ENCODE measurements around the gene SLC35E3.
A peak's percentile ranks its signal among the peaks of the same experiment; 100 is the strongest.

The SLC35E3 gene

GRCh38 chr12:68771223-68771925 is 25.4 kb downstream of the SLC35E3 start:
- DNase-seq (ENCODE audit: low spot score), result no peak

- no peak for DNase-seq (ENCODE audit: low spot score)
These were observed 26.7 kb downstream of the SLC35E3 start for GRCh38 chr12:68772714-68773113.

DNA sequence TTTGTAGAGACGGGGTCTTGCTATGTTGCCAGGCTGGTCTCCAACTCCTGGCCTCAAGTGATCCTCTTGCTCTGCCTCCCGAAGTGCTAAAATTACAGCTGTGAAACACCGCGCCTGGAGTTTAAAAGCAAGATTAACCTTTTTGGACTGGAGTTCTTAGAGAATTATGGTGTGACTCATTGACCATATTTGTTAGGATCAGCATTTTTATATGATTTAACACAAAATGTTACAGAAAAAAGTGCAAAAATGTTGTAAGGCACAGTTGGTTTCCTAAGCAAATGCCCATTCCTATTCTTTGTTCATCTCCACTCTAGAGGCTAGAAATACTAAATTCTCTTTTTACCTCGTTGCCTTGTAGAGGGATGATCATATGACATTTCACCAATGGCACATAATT is 27.6 kb downstream of the SLC35E3 start:
- DNase-seq (ENCODE audit: low spot score), result no peak

- no peak for DNase-seq (ENCODE audit: low spot score)
These were observed 29.2 kb downstream of the SLC35E3 start for GRCh38 chr12:68775121-68775630.

GRCh38 chr12:68776976-68777610 is 31.1 kb downstream of the SLC35E3 start:
- no peak for DNase-seq (ENCODE audit: low spot score)

GRCh38 chr12:68779280-68779679 is 33.3 kb downstream of the SLC35E3 start:
- DNase-seq (ENCODE audit: low spot score), result no peak

DNA sequence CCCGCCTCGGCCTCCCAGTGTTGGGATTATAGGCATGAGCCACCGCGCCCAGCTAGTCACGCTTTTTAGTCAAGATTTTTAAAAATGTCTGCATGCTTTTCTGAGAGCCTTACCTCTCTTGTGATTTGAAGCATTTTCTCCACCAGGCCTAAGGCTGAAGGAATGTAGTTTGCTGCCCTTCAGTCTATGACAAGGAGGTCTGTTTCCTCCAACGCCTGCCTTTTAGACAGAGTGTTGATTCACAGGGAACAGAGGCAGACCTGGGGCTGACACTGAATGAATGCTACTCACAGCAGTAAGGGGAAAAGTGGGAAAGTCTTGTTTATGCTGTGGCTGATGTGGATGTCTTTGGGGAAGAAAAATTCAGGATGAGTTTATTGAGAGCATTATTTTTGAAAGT is 34.8 kb downstream of the SLC35E3 start:
- no peak for DNase-seq (ENCODE audit: low spot score)

DNA sequence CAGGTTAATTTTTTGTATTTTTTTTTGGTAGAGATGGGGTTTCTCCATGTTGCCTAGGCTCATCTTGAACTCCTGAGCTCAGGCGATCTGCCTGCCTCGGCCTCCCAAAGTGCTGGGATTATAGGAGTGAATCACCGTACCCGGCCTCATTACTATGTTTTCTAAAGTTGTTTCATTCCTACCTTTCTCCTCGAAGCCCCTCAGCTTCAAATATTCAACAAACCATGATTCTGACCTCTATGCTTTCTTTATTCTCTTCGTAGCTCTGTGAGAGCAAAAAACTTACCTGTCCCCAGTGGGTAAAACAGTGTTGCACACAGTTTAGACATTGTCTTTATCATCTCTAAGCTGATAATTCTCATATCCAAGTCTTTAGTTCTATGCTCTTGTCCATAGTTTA is 35.8 kb downstream of the SLC35E3 start:
- no peak for DNase-seq (ENCODE audit: low spot score)

- no peak for DNase-seq (ENCODE audit: low spot score)
These were observed 38.0 kb downstream of the SLC35E3 start for GRCh38 chr12:68784015-68784414.

DNA sequence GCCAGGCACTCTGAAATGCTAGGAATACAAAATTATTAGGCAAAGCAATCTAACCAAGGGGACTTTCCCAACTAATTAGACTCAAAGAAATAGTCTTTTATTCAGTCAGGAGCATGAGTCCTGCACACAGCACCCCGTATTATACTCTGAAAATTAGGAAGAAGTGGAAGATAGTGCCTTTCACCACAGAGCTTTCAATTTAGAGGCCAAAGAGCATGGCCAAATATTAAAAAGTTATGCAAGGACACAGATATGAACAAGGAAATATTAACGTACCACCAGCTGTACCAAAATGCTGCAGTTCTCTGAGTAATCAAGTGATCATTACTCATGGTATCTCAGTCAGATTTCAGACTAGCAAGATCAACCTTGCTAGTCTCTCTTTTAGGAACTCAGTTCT is 39.4 kb downstream of the SLC35E3 start:
- no peak for DNase-seq (ENCODE audit: low spot score)

DNA sequence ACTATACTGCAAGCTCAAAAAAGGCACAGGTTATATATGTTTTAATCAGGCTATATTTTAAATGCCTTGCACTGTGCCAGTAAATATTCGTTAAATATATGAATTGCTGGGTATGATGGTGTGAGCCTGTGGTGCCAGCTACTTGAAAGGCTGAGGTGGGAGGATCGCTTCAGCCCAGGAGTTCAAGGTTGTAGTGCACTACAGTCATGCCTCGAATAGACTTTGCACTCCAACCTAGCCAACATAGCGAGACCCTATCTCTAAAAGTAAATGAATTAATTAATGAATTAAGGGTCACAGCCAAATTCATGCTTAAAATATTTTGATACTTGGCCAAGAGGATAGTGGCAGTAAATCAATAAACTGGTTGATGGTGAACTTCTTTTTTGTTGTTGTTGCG is 39.8 kb downstream of the SLC35E3 start:
- no peak for DNase-seq (ENCODE audit: low spot score)

DNA sequence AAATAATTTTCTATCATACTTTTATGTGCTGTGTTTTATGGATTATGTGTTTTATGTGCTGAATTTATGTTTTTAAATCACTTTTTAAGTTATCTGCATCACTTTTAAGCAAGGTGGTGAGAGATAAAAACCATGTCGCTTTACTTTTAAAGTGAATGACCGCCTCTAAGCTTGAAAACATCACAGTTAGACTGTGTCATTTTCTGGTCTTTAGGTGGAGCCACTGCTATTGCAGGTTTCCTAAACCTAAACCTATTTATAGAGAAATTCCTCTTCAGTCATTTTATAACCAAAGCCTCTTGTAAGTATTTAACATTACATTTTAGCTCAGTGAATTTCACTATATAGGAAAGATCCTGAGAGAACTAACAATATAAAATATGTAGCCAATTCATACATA is 41.0 kb downstream of the SLC35E3 start:
- no peak for DNase-seq (ENCODE audit: low spot score)

GRCh38 chr12:68788554-68789143 is 42.7 kb downstream of the SLC35E3 start:
- DNase-seq (ENCODE audit: low spot score), result no peak

DNA sequence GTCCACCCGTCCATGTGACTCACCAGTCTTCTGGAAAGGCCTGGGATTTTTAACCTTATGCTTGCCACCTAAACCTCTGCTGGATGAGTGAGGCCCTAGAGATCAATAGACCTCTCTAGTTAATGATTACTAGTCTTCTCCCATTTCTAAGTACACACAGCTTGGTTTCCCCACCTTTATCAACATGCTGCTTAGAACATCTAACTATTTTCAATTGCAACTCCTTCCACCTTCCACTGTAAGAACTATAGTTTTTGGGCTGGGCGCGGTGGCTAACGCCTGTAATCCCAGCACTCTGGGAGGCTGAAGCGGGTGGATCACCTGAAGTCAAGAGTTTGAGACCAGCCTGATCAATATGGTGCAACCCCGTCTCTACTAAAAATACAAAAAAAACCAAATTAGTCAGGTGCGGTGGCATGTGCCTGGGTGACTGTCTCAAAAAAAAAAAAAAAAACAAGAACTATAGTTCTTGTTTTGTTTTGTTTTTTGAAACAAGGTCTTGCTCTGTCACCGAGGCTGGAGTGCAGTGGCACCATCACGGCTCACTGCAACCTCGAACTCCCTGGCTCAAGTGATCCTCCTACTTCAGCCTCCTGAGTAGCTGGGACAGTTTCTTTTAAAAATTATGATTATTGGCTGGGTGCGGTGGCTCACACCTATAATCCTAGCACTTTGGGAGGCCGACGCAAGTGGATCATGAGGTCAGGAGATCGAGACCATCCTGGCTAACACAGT is 43.3 kb downstream of the SLC35E3 start:
- no peak for DNase-seq (ENCODE audit: low spot score)

DNA sequence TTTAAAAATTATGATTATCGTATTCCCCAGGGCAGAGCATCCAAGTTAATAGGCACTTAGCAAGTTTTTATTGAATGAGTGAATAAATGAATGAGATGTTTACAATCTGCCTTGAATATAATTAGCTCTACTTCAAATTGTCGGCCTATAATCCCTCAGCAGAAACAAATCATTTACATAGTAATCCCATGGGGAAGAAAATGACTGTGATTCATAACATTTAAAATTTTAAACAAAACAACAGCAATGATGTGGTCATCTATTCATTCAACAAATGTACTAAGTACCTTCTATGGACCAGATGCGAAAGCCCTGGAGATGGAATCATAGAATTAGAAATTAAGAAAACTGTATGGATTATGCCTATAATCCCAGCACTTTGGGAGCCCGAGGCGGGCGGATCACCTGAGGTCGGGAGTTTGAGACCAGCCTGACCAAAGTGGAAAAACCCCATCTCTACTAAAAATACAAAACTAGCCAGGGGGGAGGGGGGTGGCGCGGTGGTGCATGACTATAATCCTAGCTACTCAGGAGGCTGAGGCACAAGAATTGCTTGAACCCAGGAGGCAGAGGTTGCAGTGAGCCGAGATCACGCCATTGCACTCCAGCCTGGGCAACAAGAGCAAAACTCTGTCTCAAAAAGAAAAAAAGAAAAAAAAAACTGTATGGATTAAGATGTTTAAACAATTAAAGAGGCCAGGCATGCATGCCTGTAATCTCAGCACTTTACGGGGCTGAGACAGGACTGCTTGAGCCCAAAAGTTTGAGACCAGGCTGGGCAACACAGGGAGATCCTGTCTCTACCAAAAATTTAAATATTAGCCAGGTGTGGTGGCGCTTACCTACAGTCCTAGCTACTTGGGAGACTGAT is 44.3 kb downstream of the SLC35E3 start:
- no peak for DNase-seq (ENCODE audit: low spot score)

DNA sequence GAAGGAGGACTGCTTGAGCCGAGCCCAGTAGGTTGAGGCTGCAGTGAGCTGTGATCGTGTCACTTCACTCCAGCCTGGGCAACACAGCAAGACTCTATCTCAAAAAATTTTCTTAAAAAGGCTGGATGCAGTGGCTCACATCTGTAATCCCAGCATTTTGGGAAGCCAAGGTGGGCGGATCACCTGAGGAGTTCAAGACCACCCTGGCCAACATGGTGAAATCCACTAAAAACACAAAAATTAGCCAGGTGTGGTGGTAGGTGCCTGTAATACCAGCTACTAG is 44.9 kb downstream of the SLC35E3 start:
- no peak for DNase-seq (ENCODE audit: low spot score)

DNA sequence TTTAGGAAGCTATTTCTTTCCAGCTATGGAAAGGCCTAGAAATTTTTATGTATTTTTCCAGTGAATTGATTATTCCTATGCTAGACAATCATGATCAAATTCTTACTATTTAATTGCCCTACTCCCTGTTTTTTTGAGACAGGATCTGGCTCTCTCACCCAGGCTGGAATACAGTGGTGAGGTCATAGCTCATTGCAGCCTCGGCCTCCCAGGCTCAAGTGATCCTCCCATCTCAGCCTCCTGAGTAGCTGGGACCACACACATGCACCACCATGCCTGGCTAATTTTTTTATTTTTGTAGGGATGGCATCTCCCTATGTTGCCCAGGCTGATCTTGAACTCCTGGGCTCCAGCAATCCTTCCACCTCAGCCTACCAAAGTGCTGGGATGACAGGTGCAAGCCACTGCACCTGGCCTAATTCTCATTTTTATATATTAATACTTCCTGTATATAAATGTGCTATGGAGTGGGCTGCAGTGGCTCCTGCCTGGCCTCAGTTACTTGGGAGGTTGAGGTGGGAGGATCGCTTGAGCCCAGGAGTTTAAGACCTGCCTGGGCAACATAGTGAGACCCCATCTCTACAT is 46.0 kb downstream of the SLC35E3 start:
- DNase-seq (ENCODE audit: low spot score), result no peak

DNA sequence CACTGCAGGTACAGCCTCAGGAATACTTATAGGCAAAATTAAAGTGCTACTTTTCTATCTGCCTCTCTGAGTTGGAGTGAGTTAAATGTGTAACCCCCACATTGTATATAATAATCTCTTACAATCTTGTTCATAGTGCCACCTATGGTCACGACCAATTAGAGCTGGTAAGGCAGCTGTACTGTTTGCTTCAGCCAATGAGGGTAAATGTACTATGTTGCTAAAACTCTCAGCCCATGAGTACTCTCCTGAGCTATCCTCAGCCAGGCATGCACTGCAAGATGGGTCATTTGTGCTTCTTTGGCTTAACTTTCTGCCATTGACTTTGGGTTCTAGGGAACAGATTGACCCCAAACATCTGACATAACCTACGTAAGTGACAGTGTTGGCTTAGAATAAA is 47.0 kb downstream of the SLC35E3 start:
- peak; percentile 40 for DNase-seq (ENCODE audit: low spot score)

- DNase-seq (ENCODE audit: low spot score), result no peak
These were observed 47.5 kb downstream of the SLC35E3 start for GRCh38 chr12:68793436-68793835.

GRCh38 chr12:68793975-68794652 is 48.1 kb downstream of the SLC35E3 start:
- no peak for DNase-seq (ENCODE audit: low spot score)

DNA sequence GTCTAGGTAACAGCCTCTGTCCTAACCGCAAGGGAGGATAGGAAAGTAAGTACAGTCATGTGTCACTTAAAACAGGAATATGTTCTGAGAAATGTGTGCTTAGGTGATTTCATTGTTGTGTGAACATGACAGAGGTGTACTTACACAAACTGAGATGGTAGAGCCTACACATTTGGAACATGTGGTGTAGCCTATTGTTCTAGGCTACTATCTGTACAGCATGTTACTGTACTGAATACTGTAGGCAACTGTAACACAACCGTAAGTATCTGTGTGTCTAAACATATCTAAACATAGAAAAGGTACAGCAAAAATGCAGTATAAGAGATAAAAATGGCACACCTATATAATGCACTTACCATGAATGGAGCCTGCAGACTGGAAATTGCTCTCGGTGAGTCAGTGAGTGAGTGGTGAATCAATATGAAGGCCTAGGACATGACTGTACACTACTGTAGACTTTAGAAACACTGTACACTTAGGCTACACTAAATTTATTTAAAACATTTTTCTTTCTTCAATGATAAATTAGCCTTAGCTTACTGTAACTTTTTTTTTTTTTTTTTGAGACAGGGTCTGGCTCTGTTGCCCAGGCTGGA is 48.8 kb downstream of the SLC35E3 start:
- DNase-seq (ENCODE audit: low spot score), result no peak

All from AG08395 (cell line).